Measurements from ENCODE around the gene ECEL1.

ECEL1 gene

DNA sequence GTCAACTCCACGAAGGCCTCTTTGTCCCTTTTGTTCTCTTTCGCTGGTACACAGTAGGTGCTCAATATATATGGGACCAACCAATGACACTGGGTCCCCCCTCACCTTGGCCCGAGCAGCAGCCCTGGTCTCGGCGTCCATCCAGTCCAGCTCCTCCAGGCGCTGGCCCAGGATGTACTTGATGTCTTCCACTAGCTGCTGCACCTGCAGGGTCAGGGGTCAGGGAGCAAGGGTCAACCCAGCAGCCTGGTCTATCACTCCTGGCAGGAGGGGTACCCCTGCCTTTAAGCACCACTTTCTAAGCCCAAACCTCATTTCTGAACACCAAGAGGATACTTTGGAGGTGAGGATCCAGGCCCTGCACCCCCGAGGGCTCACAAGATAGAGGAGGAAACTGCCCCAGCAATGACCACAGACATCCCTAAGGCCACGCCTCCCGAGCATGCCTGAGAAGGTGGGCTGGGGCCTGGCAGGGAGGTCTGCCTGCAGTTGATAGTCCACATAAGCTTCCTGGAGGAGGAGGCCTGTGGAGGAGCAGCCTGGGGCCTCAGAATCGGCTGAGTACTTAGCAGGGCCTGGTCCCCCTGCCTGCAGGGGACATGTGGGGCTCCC is 4.2 kb downstream of the ECEL1 start:
- no peak for DNase-seq

DNA sequence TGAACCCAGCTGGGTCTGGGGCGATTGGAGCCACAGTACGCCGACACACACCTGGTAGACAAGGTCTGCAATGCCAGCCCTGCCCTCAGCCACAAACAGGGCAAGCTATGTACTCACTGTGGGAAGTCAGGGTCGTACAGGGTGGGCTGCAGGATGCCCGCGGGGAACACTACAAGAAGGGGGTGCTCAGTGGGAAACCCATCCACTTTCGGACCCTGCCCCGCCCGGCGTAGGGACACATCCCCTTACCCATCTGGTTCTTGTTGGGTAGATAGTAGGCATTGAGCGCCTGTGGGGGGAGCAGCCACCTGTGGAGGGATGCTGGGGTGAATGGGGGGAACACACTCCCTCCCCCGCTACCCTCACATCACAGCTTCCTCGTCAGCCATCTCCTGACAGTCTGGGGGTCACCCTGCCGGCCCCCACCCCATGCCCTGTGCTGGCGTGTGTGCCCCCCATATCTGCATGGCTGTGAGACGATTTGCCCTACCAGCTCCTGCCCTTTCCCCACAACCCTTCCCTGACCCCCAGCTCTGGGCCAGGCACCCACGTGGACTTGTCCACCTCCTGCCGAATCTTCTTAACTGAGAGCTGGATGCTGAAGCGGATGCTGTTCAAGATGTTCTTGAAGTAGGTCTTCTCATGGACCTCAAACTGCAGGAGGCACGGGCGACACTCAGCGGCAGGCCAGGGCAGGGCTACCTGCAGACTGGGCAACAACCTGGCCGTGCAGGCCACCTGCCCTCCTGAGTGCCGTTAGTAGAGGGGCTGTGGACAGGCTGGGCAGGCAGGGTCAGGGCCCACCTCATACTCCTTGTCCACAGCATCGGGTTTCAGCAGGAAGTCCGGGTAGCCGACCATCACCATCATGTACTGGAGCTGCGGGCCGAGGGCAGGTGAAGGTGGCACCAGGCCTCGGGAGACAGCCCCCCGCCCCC is 5.1 kb downstream of the ECEL1 start:
- DNase-seq = no peak

DNA sequence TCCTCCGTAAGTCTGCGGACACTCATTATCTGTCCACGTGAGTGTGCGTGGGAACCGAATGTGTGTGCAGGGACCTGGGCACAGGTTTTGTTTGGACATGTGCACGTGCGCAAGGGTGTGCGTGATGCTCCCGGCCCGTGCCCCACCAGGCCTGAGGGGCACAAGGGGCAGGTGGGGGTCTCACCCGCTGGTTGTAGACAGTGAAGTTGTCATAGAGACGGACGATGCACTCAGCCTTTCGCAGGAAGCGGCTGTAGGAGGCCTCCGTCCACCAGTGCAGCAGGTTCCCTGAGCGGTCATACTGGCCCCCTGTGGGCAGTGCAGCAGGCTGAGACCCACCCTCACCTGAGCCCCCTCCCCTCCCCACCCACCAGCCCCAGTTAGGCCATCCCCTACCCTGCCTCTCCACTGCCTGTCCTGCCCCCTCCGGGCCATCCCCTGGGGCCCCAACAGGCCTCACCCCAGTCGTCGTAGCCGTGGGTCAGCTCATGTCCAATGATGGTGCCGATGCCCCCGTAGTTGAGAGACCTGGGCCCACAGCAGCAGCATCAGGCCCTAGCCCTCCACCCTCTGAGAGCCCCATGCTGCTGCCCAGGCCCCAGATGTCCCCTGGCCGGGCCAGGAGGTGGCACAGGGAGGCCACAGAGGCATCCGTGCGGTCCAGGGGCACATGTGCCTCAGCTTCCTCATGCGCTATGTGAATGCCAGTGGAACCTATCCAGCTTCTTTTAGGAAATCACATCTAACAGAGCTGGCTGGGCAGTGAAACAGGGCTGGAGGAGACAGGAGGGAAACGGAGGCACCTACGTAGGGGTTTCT is 6.1 kb downstream of the ECEL1 start:
- no peak for DNase-seq

DNA sequence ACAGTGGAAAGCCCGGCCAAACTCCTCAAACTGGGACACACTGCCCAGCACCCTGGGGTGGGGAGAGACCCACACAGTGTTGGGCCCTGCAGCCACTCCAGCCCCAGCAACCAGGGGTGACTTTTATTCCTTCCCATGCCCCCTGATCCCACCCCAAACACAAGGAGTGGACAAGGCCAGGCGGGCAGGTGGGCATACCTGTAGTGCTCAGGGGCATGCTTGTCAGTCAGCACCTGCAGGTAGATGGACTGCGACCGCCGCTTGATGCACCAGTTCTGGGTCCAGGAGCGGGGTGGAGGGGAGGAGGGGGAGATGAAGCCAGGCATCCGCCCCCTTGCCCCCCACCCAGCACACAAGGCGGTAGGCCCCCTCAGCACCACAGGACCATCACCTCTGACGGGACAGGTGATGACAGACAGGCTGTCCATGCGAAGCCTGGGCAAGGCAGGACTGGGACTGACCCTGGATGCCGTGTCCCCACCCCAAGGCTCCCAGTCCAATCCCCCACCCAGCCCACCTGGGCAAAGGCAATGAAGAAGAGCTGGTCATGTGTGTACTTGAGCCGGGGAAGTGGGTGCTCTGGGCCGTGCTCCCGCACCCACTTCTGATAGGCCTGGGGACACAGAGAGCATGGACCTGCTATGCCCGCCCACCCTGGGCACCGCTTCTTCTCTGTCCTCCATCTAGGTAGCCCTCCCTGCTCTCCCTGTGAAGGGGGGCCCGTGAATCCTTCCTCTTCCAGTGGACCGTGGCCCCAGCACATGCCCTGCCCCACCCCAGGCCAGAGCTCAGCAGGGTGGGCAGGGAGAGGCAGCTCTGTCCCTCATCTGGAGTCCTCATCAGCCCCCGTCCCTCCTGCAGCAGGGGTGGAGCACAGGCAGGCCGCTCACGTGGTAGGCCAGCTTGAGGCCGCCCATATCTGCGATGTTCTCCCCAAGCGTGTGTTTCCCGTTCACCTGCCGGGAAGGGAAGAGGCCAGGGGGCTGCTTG is 7.1 kb downstream of the ECEL1 start:
- no peak for DNase-seq

DNA sequence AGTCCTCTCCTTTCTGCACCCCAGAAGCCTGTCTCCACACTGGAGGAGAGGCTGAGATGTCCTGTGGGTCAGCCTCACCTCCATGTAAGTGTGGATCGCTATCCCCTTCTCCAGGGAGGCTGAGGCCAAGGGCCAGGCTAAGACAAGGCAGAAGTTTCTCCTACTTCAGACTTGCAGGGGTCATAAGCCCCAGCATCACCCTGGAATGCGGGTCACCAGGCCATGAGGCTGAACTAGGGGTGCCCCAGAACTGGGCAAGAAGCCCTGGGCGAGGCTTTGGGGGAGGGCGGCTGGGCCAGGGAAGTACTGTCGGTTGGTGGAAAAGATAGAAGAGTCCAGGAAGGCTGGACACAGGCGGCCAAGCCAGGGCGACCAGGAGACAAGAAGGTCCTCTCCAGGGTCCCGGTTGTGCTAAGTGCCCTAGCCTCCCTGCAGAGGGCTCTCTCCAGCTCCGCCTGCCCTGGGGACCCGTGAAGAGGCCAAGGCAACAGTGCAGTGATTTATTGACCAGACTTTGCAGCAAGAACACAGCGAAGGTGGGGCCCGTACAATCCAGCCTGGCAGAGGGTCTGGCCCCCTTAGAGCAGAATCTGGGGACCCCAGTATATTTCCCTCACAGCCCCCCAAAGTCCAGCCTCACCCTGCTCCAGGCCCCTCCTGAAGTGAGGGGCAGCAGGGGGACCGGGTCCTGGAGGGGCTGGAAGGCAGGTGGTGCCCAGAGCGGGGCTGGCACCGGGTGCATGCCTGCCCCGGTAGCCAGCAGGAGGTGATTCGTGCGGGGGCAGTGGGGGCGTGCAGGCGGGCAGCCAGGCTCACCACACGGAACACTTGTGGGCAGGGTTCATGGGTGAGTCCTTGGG is 8.1 kb downstream of the ECEL1 start:
- DNase-seq = no peak

- no peak for DNase-seq
These were observed 8.9 kb downstream of the ECEL1 start for GRCh38 chr2:232478571-232479340.

DNA sequence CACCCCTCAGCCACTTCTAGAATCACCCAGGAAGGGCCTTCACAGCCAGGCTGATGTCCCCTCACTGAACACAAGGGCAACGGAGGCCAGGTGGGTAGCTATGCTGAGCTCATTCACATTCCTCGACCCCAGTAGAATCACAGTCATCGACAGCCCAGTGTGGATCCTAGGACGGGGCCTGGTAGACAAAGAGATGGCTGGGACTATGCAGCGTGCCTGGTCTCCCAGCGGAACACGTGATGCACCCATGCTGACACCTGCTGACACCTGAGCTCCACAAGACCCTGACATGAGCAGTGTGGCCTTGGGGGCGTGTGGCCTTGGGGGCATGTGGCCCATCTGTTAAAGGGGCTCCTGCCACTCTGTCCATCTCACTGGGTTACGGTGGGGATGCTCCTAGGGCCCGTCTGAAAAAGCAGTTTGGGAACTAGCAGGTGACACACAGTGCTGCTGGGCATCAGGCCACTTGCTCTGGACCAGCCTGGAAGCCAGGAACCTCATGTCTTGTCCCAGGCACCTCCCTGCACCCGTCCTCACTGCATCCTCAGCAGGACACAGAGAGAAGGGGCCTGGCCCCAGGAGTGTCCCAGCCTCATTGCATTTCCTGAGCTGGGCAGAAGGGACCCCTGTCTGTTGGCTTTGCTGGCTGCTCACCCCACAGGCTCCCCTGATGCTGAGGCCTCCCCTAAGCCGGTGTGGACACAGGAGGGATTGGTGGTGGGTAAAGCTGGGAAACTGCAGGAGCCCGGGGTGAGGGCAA is 9.7 kb downstream of the ECEL1 start:
- no peak for DNase-seq

DNA sequence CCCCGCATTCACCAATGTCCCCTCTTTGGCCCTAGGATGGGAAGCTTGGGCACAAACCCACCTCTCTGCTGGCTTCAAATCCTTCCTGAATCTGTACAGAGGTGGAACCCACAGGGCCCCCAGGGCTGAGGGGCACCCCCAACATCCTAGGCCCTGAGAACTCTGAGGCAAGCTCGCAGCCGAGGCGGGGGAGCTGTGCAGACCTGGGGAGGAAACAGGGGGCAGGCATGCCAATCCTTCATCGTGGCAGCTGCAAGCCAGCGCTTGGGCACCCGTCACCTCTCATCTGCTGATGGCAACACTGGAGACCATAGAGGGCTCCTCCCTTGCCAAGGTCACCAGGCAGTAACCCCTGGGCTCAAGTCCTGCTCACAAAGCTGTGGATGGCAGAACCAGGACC is 10.8 kb downstream of the ECEL1 start:
- DNase-seq = no peak

DNA sequence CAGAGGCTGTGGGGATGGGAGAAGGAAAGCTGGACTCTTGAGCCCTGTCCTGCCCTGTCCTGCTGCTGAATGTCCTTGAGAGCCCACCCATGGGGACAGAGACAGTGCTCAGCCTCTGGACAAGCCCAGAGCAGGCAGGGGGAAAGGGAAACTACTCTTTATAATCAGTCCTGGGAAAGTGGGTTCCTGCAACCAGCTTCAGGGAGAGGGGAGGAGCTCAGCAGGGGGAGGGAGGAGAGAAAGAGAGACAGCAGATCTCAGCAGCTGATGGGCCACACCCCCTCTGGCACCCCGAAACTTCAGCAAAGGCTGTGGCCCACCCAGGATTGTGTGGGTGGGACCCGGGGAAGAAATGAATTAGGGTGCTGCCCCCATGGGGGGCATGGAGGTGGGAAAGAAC is 11.6 kb downstream of the ECEL1 start:
- no peak for DNase-seq

DNA sequence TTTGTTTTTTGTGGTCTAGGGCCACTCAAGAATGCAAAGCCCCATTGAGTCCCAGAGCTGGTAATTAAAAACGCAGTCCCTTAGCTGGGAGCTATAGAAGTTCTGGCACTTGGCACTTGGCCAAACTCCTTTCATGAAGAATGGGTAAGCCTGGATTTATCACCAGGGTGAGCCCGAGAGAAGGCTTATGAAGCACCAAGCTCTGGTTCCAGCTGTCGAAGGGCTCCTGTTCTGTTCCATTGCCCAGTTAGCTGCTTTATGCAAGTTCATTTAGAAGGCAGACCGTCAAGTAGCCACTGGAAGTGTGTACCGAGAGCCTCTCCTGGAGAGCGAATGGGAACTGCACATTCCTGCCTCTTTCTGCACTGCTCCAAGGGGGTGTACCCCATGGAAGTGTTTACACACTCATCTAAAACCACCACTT is 14.2 kb downstream of the ECEL1 start:
- DNase-seq = peak; percentile 56

- no peak for DNase-seq
These were observed 21.4 kb downstream of the ECEL1 start for GRCh38 chr2:232466221-232466620.

GRCh38 chr2:232465061-232465460 is 22.6 kb downstream of the ECEL1 start:
- DNase-seq = no peak

GRCh38 chr2:232464544-232464885 is 23.1 kb downstream of the ECEL1 start:
- no peak for DNase-seq

- no peak for DNase-seq
These were observed 23.7 kb downstream of the ECEL1 start for GRCh38 chr2:232463701-232464543.

DNA sequence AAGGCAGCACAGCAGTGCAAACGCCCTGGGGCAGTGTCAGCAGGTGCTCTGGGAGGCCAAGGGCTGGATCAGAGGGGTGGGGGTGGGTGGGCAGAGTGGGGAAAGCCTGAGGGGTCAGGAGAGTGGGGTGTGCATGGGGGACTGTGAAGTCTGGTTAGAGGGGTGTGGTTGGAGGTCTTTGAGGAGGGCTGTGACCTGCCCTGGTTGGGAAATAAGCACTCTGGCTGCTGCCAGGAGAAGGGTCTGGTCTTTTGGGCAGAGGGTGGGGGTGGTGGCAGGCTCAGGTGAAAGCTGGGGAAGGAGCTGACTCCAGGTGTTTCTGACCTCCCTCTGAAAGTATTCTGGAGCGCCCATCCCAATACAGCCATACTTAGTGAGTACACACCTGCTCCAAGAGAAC is 27.5 kb downstream of the ECEL1 start:
- no peak for DNase-seq

DNA sequence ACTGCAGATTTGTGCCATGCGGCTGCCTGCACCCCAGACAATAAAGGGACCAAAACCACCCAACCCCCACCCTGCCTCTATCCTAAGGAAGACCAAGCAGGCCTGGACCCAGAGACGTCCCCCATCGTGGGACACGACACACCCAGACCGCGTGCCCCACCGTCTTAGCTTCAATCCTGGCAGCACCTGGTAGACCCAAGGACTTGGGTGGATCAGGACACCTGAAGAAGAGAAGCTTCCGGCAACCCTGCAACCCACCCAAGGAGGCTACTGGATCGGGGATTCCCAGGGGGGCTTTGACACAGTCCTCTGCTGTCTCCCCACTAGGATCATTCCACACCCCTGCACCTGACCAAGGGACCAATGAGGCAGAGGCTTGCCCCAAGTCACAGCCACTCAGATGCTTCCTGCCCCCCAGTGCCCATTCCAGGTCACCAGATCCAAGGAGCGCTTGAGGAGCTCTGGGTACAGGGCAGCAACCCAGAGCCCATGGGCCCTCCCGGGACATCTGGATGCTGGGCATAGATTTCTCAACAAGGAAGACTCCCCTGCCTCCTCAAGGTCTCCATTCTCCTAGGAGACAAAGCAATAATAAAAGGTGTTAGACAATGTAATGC is 28.1 kb downstream of the ECEL1 start:
- no peak for DNase-seq

GRCh38 chr2:232458661-232459418 is 28.8 kb downstream of the ECEL1 start:
- no peak for DNase-seq

Measured in NCI-H2171 treated with DMSO at 0.1 percent for 48 hours (cell line).